K562 (cell line): ENCODE results near the gene EPB41L3. TPM values are rescaled to one million over a fixed set of nuclear protein-coding genes. Genes with fewer than 3 reads are reported as not detected.

ENCODE experiments used
- ATAC-seq: fragments of 200-7000 bp; cut with Tn5 transposase; 3 replicates; pipeline ENCODE4 v1.9.1; 2020; ENCODE audit warnings: moderate library complexity
- BruUV-seq: library from RNA; stranded (reverse); fragments of 400-500 nt; replicated peaks from 2 replicates; lab custom pipeline; 2021; lab: Mats Ljungman, UMichigan
- CTCF ChIA-PET: fragments of 300-600 bp; formaldehyde crosslinking; extraction: SDS; loops from one replicate; lab custom pipeline; 2021; ENCODE audit warnings: low intra/inter-chr PET ratio; lab: Yijun Ruan, JAX
- POLR2A ChIA-PET: fragments of 300-600, 350-650 bp; sonication (Branson Sonifier 250); formaldehyde crosslinking; extraction: SDS; loops from one replicate; lab custom pipeline; 2021; ENCODE audit warnings: antibody characterized with exemption, inconsistent platforms; lab: Yijun Ruan, JAX
- DNase-seq, 4 experiments: peaks; one replicate each; pipeline versions ENCODE4 v3.0.0 to v3.0.0-alpha.2; 2011 to 2018; ENCODE audit warnings: low spot score in 3 of 4, mixed read lengths in 3 of 4; ENCODE audit errors: extremely low read depth in 1 of 4
- FAIRE-seq: peaks from 2 replicates; lab custom pipeline; 2011; peaks lifted over from hg19 to GRCh38; lab: Jason Lieb, UNC
- H2AFZ ChIP-seq: 2 replicates; pipeline ENCODE4 v1.6.0; 2011; ENCODE audit warnings: low read depth, low read length, control low read depth, inconsistent platforms
- H3K27ac ChIP-seq: fragments of 200-600 bp; 3 replicates; pipeline ENCODE4 v1.8.0; 2011; ENCODE audit warnings: low read depth, mild to moderate bottlenecking, control low read depth, inconsistent platforms, low read length, moderate library complexity, mixed read lengths; ENCODE audit errors: extremely low read depth
- H3K27me3 ChIP-seq, 2 experiments: fragments of 300-600 bp in 1 of 2; 2 replicates in 1 of 2; 3 replicates in 1 of 2; pipeline versions ENCODE4 v1.6.0 to v1.8.0; 2011; ENCODE audit warnings: inconsistent platforms in 2 of 2, low read length in 2 of 2, mild to moderate bottlenecking in 1 of 2, mixed read lengths in 1 of 2, moderate library complexity in 1 of 2; ENCODE audit not compliant: control insufficient read depth in 2 of 2, insufficient read depth in 2 of 2
- H3K36me3 ChIP-seq: fragments of 300-600 bp; 3 replicates; pipeline ENCODE4 v1.8.0; 2011; ENCODE audit warnings: mild to moderate bottlenecking, low read length, inconsistent platforms; ENCODE audit not compliant: control insufficient read depth, insufficient read depth
- H3K4me1 ChIP-seq, 2 experiments: fragments of 200-600 bp in 1 of 2; replicated peaks in 1 of 2; 2 replicates in 1 of 2; 3 replicates in 1 of 2; pipeline versions ENCODE4 v1.5.1 to v1.8.0; 2011; ENCODE audit warnings: inconsistent platforms in 2 of 2, low read length in 2 of 2, mild to moderate bottlenecking in 1 of 2, mixed read lengths in 1 of 2, moderate library complexity in 1 of 2; ENCODE audit not compliant: control insufficient read depth in 2 of 2, insufficient read depth in 2 of 2
- H3K4me2 ChIP-seq: 2 replicates; pipeline ENCODE4 v1.6.1; 2011; ENCODE audit warnings: low read length, control low read depth, inconsistent platforms, mixed read lengths; ENCODE audit not compliant: insufficient read depth
- H3K4me3 ChIP-seq: fragments of 200-600 bp; sonication (generic), shearing (Covaris generic); 2 replicates; pipeline ENCODE4 v1.5.1; 2016; ENCODE audit warnings: control low read depth, inconsistent platforms
- H3K79me2 ChIP-seq: fragments of 200-600 bp; 3 replicates; pipeline ENCODE4 v1.8.0; 2011; ENCODE audit warnings: low read length, inconsistent platforms; ENCODE audit not compliant: control insufficient read depth, insufficient read depth
- H3K9ac ChIP-seq, 2 experiments: 2 replicates each; pipeline versions ENCODE4 v1.6.0 to v1.6.1; 2011; ENCODE audit warnings: low read depth in 2 of 2, low read length in 2 of 2, control low read depth in 1 of 2, inconsistent platforms in 1 of 2, mild to moderate bottlenecking in 1 of 2, mixed read lengths in 1 of 2; ENCODE audit not compliant: insufficient read depth in 1 of 2
- H3K9me1 ChIP-seq: one replicate; pipeline ENCODE4 v1.6.0; 2011; ENCODE audit warnings: inconsistent platforms, mild to moderate bottlenecking, low read length, moderate library complexity; ENCODE audit not compliant: control insufficient read depth, insufficient read depth
- H3K9me3 ChIP-seq: replicated peaks from 2 replicates; pipeline ENCODE4 v1.5.1; 2011; ENCODE audit warnings: low read depth, low read length, inconsistent platforms; ENCODE audit not compliant: control insufficient read depth, insufficient read depth
- H4K20me1 ChIP-seq: replicated peaks from 2 replicates; pipeline ENCODE4 v1.6.1; 2011; ENCODE audit warnings: low read length, inconsistent platforms, mixed read lengths; ENCODE audit not compliant: control insufficient read depth, insufficient read depth
- ATF6 ChIP-seq: sonication (generic); formaldehyde crosslinking; IDR thresholded peaks from 2 replicates; pipeline ENCODE4 v1.4.0; 2020; ENCODE audit warnings: mild to moderate bottlenecking, missing genetic modification reagents
- GATAD2A ChIP-seq: fragments of 450-650 bp; IDR thresholded peaks from 2 replicates; pipeline ENCODE4 v1.6.1; 2017
- NR0B1 ChIP-seq: fragments of 450-650 bp; IDR thresholded peaks from one replicate; pipeline ENCODE4 v1.6.1; 2018; ENCODE audit warnings: mild to moderate bottlenecking, moderate library complexity; ENCODE audit not compliant: partially characterized antibody
- SLC30A9 ChIP-seq: fragments of 250-450 bp; sonication (Bioruptor Pico); IDR thresholded peaks from 2 replicates; pipeline ENCODE4 v1.8.0; 2022; ENCODE audit warnings: mild to moderate bottlenecking, moderate library complexity
- SMAD3 ChIP-seq: fragments of 450-650 bp; formaldehyde crosslinking; conservative IDR thresholded peaks from 2 replicates; pipeline ENCODE4 v1.4.0; 2020; ENCODE audit warnings: mild to moderate bottlenecking
- SREBF1 ChIP-seq: fragments of 150-350 bp; IDR thresholded peaks from 2 replicates; pipeline ENCODE4 v1.6.1; 2014; ENCODE audit warnings: antibody characterized with exemption, low read depth, low read length, borderline replicate concordance
- TEAD1 ChIP-seq, 2 experiments: fragments of 450-650 bp in 1 of 2; sonication (generic) in 1 of 2; formaldehyde crosslinking; IDR thresholded peaks; 2 replicates each; pipeline versions ENCODE4 v1.4.0 to v1.8.0; 2020 to 2022; ENCODE audit warnings: mild to moderate bottlenecking in 2 of 2, missing genetic modification reagents in 1 of 2
- ZKSCAN1 ChIP-seq: fragments of 150-350 bp; IDR thresholded peaks from 2 replicates; pipeline ENCODE4 v1.6.1; 2016; ENCODE audit warnings: low read depth, low read length
- ZNF133 ChIP-seq: fragments of 250-450 bp; sonication (Bioruptor Pico); IDR thresholded peaks from 2 replicates; pipeline ENCODE4 v1.4.0; 2020; ENCODE audit warnings: mild to moderate bottlenecking
- ZNF717 ChIP-seq: fragments of 250-450 bp; sonication (Bioruptor Pico); IDR thresholded peaks from 2 replicates; pipeline ENCODE4 v1.5.0; 2021
- WGBS: fragments of 100-300 bp; shearing (Covaris generic); methylation state at CpG from one replicate; pipeline ENCODE4 v1.1.6; 2016; ENCODE audit warnings: low coverage, mixed read lengths; ENCODE audit not compliant: insufficient coverage; ENCODE audit errors: missing lambda C conversion rate; 5-methylcytosine and 5-hydroxymethylcytosine counted together
- in situ Hi-C: fragments of 300-500 bp; cut with MboI; formaldehyde crosslinking; loops from 4 replicates; pipeline ENCODE4 v1.15.0; 2018; ENCODE audit warnings: inconsistent platforms, mixed read lengths
- intact Hi-C: fragments of 100-400 bp; cut with micrococcal nuclease; formaldehyde crosslinking; loops from 2 replicates; pipeline ENCODE4 v1.14.2; 2022
- polyA plus RNA-seq, 8 experiments: library from polyadenylated mRNA; depleted of rRNA in 4 of 8; stranded (reverse) in 5 of 8; unstranded in 3 of 8; fragments of >200 nt; fragmentation: Nextera tagmentation in 2 of 8; fragmentation: Illumina TruSeq in 1 of 8; extraction: Ambion mirVana in 2 of 8; extraction: Trizol in 1 of 8; gene quantifications; 2 replicates each; pipeline versions ENCODE4 v1.2.1 to v1.2.3, GENCODE V29; 2011 to 2014; ENCODE audit warnings: inconsistent platforms in 1 of 8, missing spikeins in 1 of 8
- total RNA-seq, 7 experiments: library from RNA; depleted of rRNA in 6 of 7; stranded (reverse); fragments of >200 nt in 6 of 7; fragmentation: Illumina TruSeq in 2 of 7; extraction: Trizol in 2 of 7; gene quantifications; 2 replicates each; pipeline versions ENCODE4 v1.2.1 to v1.2.3, GENCODE V29; 2011 to 2021; ENCODE audit warnings: low replicate concordance in 1 of 7

The EPB41L3 gene
- total and polyA plus RNA-seq, 9 of the 15 experiments (the other 6 are each of a cell fraction or from before 2014, with no cell fraction given): 0.44 to 0.49 TPM; not detected in 7

DNA sequence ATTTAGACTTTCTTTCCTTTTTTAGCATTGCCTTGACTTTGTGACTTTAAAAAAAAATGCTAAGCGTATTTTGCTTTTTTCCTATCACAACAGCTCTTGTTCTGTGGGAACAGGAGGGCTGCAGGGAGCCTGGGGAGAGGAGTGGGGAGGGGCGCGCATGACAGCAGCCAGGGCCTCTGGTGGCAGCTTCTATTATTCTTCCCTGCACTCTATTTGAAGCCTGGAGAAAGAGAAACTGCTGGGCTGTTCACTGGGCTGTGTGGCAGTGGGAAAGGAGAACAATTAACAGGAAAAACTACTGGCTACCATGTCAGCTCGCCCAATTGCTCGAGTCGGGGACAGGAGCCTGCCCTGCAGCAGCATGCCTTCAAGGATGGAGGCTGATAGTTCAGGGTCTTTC, 129.3 kb downstream of the EPB41L3 start:
- Histone ChIP-seq H3K9me3 (no peaks in the 10 kb centered on the region), H3K27ac (no peak overlapping the region), H3K27me3 (no peaks in the 10 kb centered on the region), H3K79me2 (no peaks in the 10 kb centered on the region), H3K4me1 (no peaks in the 10 kb centered on the region), H3K9ac (no peak overlapping the region), H3K9me1 (no peaks in the 10 kb centered on the region), H3K36me3 (no peaks in the 10 kb centered on the region), H2AFZ (no peak overlapping the region), H3K4me3 (no peak overlapping the region), H3K4me2 (no peak overlapping the region), H4K20me1 (no peaks in the 10 kb centered on the region)
- ATAC-seq: no peak
- CTCF ChIA-PET: no interaction called here
- no peak for FAIRE-seq
- BruUV-seq: no TSS peak
- intact Hi-C loops (no loop called here), in situ Hi-C loops (no loop called here)
- no peak for DNase-seq
- WGBS: 2% methylated on average over 6 of the region's 6 CpGs
- TF ChIP-seq ZNF133 (no peak), ZNF717 (CRISPR knock-in tag) (no peak), TEAD1 (CRISPR knock-in tag; IDR thresholded peaks at IDR 0.05) (no peak), SREBF1 (no peak), SLC30A9 (CRISPR knock-in tag) (no peak), GATAD2A (no peak), ZKSCAN1 (no peak), SMAD3 (CRISPR knock-in tag) (no peak), NR0B1 (no peak), ATF6 (CRISPR knock-in tag) (no peak)
- POLR2A ChIA-PET: no interaction called here
